Fibroblast of lung (primary cell): ENCODE results near the gene SOAT1.
A peak's percentile ranks its signal among the peaks of the same experiment; 100 is the strongest.

Experiments
- EZH2 ChIP-seq: IDR thresholded peaks from 2 replicates; pipeline ENCODE4 v1.5.1; 2012; ENCODE audit warnings: low read length, control low read depth, mild to moderate bottlenecking; ENCODE audit errors: missing control alignments
- TF ChIP-seq, protein P1 (sequence below), 2 donors: IDR thresholded peaks in 1 of 2; conservative IDR thresholded peaks in 1 of 2; 1 replicate in 1 of 2; 2 replicates in 1 of 2; pipeline ENCODE4 v1.5.1; 2011 to 2012; ENCODE audit warnings: low read length in 2 of 2, control low read depth in 1 of 2, inconsistent platforms in 1 of 2, low read depth in 1 of 2, mild to moderate bottlenecking in 1 of 2

GRCh38 chr1:179369751-179370341 is 76.2 kb downstream of the SOAT1 start:
- TF ChIP-seq EZH2, result no peak
- TF ChIP-seq, protein P1, sequence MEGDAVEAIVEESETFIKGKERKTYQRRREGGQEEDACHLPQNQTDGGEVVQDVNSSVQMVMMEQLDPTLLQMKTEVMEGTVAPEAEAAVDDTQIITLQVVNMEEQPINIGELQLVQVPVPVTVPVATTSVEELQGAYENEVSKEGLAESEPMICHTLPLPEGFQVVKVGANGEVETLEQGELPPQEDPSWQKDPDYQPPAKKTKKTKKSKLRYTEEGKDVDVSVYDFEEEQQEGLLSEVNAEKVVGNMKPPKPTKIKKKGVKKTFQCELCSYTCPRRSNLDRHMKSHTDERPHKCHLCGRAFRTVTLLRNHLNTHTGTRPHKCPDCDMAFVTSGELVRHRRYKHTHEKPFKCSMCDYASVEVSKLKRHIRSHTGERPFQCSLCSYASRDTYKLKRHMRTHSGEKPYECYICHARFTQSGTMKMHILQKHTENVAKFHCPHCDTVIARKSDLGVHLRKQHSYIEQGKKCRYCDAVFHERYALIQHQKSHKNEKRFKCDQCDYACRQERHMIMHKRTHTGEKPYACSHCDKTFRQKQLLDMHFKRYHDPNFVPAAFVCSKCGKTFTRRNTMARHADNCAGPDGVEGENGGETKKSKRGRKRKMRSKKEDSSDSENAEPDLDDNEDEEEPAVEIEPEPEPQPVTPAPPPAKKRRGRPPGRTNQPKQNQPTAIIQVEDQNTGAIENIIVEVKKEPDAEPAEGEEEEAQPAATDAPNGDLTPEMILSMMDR (conservative IDR thresholded peaks at IDR 0.05 in 1 of 2, IDR thresholded peaks at IDR 0.05 in 1 of 2; ENCODE audit: low read depth in 1 of 2, low read length in 2 of 2), result peak; percentile 51 to 59
